Ascending aorta (tissue), 2 donors: Measurements from ENCODE around the gene CNTN1. TPM values are rescaled to one million over a fixed set of nuclear protein-coding genes. Genes with fewer than 3 reads are reported as not detected.

Source experiments
- DNase-seq, 2 donors: peaks; one replicate each; pipeline ENCODE4 v3.0.0-alpha.2; 2019; ENCODE audit warnings: low spot score in 2 of 2
- H3K27ac ChIP-seq, 2 donors: fragments of 200-600 bp; sonication (generic); one replicate each; pipeline ENCODE4 v1.5.1; 2016 to 2017; ENCODE audit warnings: mild to moderate bottlenecking in 1 of 2
- H3K27me3 ChIP-seq: fragments of 200-600 bp; sonication (generic); one replicate; pipeline ENCODE4 v1.5.1; 2017
- H3K36me3 ChIP-seq, 2 donors: fragments of 200-600 bp; sonication (generic); one replicate each; pipeline ENCODE4 v1.5.1; 2016
- H3K4me1 ChIP-seq, 2 donors: fragments of 200-600 bp; sonication (generic); one replicate each; pipeline ENCODE4 v1.5.1; 2016 to 2017; ENCODE audit warnings: mild to moderate bottlenecking in 1 of 2
- H3K4me3 ChIP-seq, 2 donors: fragments of 200-600 bp; sonication (generic); one replicate each; pipeline ENCODE4 v1.5.1; 2016 to 2017; ENCODE audit warnings: mild to moderate bottlenecking in 1 of 2
- H3K9me3 ChIP-seq, 2 donors: fragments of 200-600 bp; sonication (generic); one replicate each; pipeline ENCODE4 v1.5.1; 2016
- CTCF ChIP-seq, 3 experiments: fragments of 200-600 bp in 2 of 3; fragments of 450-650 bp in 1 of 3; sonication (generic) in 2 of 3; IDR thresholded peaks; one replicate each; pipeline ENCODE4 v1.5.1; 2016 to 2019; ENCODE audit warnings: antibody characterized with exemption in 3 of 3, mild to moderate bottlenecking in 1 of 3, moderate library complexity in 1 of 3
- intact Hi-C: fragments of 100-400 bp; cut with DNase I; formaldehyde crosslinking; loops from one replicate; pipeline ENCODE4 v1.15.1; 2023
- total RNA-seq: library from RNA; depleted of rRNA; stranded (reverse); fragments of >200 nt; gene quantifications from one replicate; pipeline ENCODE4 v1.1.0, GENCODE V29; 2016

The CNTN1 gene
- total RNA-seq, 1 donor from 2014 or later, result 0.75 TPM

GRCh38 chr12:41014643-41015020 lies 322.4 kb downstream of the CNTN1 start:
- TF ChIP-seq CTCF (IDR thresholded peaks at IDR 0.05), result no peak
- DNase-seq, result no peak
- no peaks in the 10 kb centered on the region for H3K36me3 ChIP-seq
- H3K4me3 ChIP-seq, result no peak overlapping the region
- intact Hi-C loops, result loop anchor here (5.0 kb wide), 1 partner anchor 173 kb away; the partner anchor contains the start of gene PDZRN4
- peaks cover 0 to 2% of the 10 kb centered on the region in 2 donors for H3K4me1 ChIP-seq
- H3K27me3 ChIP-seq, result no peaks in the 10 kb centered on the region
- H3K9me3 ChIP-seq, result no peaks in the 10 kb centered on the region
- no peak overlapping the region for H3K27ac ChIP-seq

- DNase-seq, result no peak
- no peak for TF ChIP-seq CTCF (IDR thresholded peaks at IDR 0.05)
- no peaks in the 10 kb centered on the region for H3K36me3 ChIP-seq
- H3K9me3 ChIP-seq, result no peaks in the 10 kb centered on the region
- H3K27ac ChIP-seq, result no peak overlapping the region
- intact Hi-C loops, result no loop called here
- H3K27me3 ChIP-seq, result no peaks in the 10 kb centered on the region
- H3K4me1 ChIP-seq, result peaks cover 0 to 2% of the 10 kb centered on the region in 2 donors
- H3K4me3 ChIP-seq, result no peak overlapping the region
Measured at GRCh38 chr12:41018010-41018409, 325.8 kb downstream of the CNTN1 start.

- Histone ChIP-seq H3K9me3 (no peaks in the 10 kb centered on the region), H3K4me1 (no peaks in the 10 kb centered on the region), H3K4me3 (no peak overlapping the region), H3K27me3 (no peaks in the 10 kb centered on the region), H3K36me3 (no peaks in the 10 kb centered on the region), H3K27ac (no peak overlapping the region)
- no peak for DNase-seq
- intact Hi-C loops, result no loop called here
- TF ChIP-seq CTCF (IDR thresholded peaks at IDR 0.05), result no peak
Measured at GRCh38 chr12:41019461-41019860, 327.2 kb downstream of the CNTN1 start.

- no peak overlapping the region for H3K4me3 ChIP-seq
- no peak for DNase-seq
- no peak overlapping the region for H3K27ac ChIP-seq
- H3K9me3 ChIP-seq, result no peaks in the 10 kb centered on the region
- no peak for TF ChIP-seq CTCF (IDR thresholded peaks at IDR 0.05)
- intact Hi-C loops, result no loop called here
- H3K36me3 ChIP-seq, result no peaks in the 10 kb centered on the region
- H3K27me3 ChIP-seq, result no peaks in the 10 kb centered on the region
- no peaks in the 10 kb centered on the region for H3K4me1 ChIP-seq
Measured at GRCh38 chr12:41023836-41024235, 331.6 kb downstream of the CNTN1 start.

- Histone ChIP-seq H3K4me3 (no peak overlapping the region), H3K36me3 (no peaks in the 10 kb centered on the region), H3K27ac (no peak overlapping the region), H3K9me3 (no peaks in the 10 kb centered on the region), H3K4me1 (no peaks in the 10 kb centered on the region), H3K27me3 (no peaks in the 10 kb centered on the region)
- no peak for DNase-seq
- TF ChIP-seq CTCF (IDR thresholded peaks at IDR 0.05), result no peak
- intact Hi-C loops, result no loop called here
Measured at GRCh38 chr12:41026151-41026550, 333.9 kb downstream of the CNTN1 start.

- Histone ChIP-seq H3K9me3 (no peaks in the 10 kb centered on the region), H3K27ac (no peak overlapping the region), H3K4me1 (no peaks in the 10 kb centered on the region), H3K27me3 (no peaks in the 10 kb centered on the region), H3K36me3 (no peaks in the 10 kb centered on the region), H3K4me3 (no peak overlapping the region)
- intact Hi-C loops, result no loop called here
- DNase-seq, result no peak
- TF ChIP-seq CTCF (IDR thresholded peaks at IDR 0.05), result no peak
Measured at GRCh38 chr12:41032386-41032785, 340.1 kb downstream of the CNTN1 start.
